Measurements from ENCODE around the gene ACTRT2. TPM values are rescaled to one million over a fixed set of nuclear protein-coding genes. Genes with fewer than 3 reads are reported as not detected.

ACTRT2 gene
- total and polyA plus RNA-seq, 10 of the 15 experiments (the other 5 are each of a cell fraction or from before 2014, with no cell fraction given) = not detected

- TF ChIP-seq GABPA (IDR thresholded peaks at IDR 0.05; ENCODE audit: low read depth) (no peak), GATAD2B (conservative IDR thresholded peaks at IDR 0.05; ENCODE audit: low read depth) (no peak), SUPT20H (IDR thresholded peaks at IDR 0.05; ENCODE audit: borderline replicate concordance, control insufficient read depth, low read depth, low read length) (no peak), ZNF274 (IDR thresholded peaks at IDR 0.05; ENCODE audit: insufficient read depth, insufficient read length) (no peak), EED (IDR thresholded peaks at IDR 0.05; ENCODE audit: low read depth) (no peak), PBX3 (IDR thresholded peaks at IDR 0.05; ENCODE audit: insufficient replicate concordance, low read depth, low read length) (no peak), SRF (IDR thresholded peaks at IDR 0.05; ENCODE audit: low read depth in 2 of 2, low read length in 2 of 2) (no peak), CBX3 (IDR thresholded peaks at IDR 0.05; ENCODE audit: borderline replicate concordance, low read depth) (no peak), CEBPB (IDR thresholded peaks at IDR 0.05; ENCODE audit: borderline replicate concordance in 1 of 2, low read depth in 2 of 2, low read length in 2 of 2) (no peak), SMC3 (IDR thresholded peaks at IDR 0.05; ENCODE audit: borderline replicate concordance, low read length) (no peak), MXI1 (IDR thresholded peaks at IDR 0.05; ENCODE audit: low read depth, low read length) (no peak), ZBTB40 (IDR thresholded peaks at IDR 0.05; ENCODE audit: borderline replicate concordance) (no peak), ZNF207 (IDR thresholded peaks at IDR 0.05; ENCODE audit: borderline replicate concordance) (no peak), HDGF (IDR thresholded peaks at IDR 0.05) (no peak), SMAD5 (IDR thresholded peaks at IDR 0.05; ENCODE audit: low read depth) (no peak), RB1 (IDR thresholded peaks at IDR 0.05; ENCODE audit: borderline replicate concordance) (no peak), MTA2 (IDR thresholded peaks at IDR 0.05; ENCODE audit: low read depth) (no peak)
- in situ Hi-C loops (cut with MboI) = no loop called here
- CTCF ChIA-PET = no interaction called here
- intact Hi-C loops (cut with micrococcal nuclease; ENCODE audit: unreplicated experiment) = no loop called here
- 40% methylated on average over 21 of the region's 21 CpGs for WGBS (ENCODE audit: insufficient coverage, insufficient replicate concordance, low lambda C conversion rate, missing lambda C conversion rate)
- POLR2A ChIA-PET = no interaction called here
- Histone ChIP-seq H3K27me3 (replicated peaks in 1 of 2; ENCODE audit: control insufficient read depth in 2 of 2, insufficient read depth in 2 of 2, low read length in 1 of 2) (no peaks in the 10 kb centered on the region), H3K4me3 (no peak overlapping the region), H3K4me1 (ENCODE audit: control insufficient read depth, insufficient read depth, low read length) (no peaks in the 10 kb centered on the region), H3K4me2 (ENCODE audit: control insufficient read depth, insufficient read depth) (no peak overlapping the region), H3K79me2 (ENCODE audit: control insufficient read depth, insufficient read depth, low read length) (no peaks in the 10 kb centered on the region), H3K27ac (ENCODE audit: control insufficient read depth, insufficient read depth) (no peak overlapping the region), H4K20me1 (ENCODE audit: control insufficient read depth, insufficient read depth) (no peaks in the 10 kb centered on the region), H3K9ac (ENCODE audit: control insufficient read depth, insufficient read depth, low read length) (no peak overlapping the region), H3K36me3 (ENCODE audit: control insufficient read depth in 2 of 2, insufficient read depth in 2 of 2, low read length in 1 of 2) (no peaks in the 10 kb centered on the region), H2AFZ (ENCODE audit: control insufficient read depth, low read depth, low read length) (no peak overlapping the region), H3K9me3 (replicated peaks; ENCODE audit: control insufficient read depth, insufficient read depth, low read length) (no peaks in the 10 kb centered on the region)
- SMC1A ChIA-PET (ENCODE audit: uncharacterized antibody, unreplicated experiment) = no interaction called here
- RAD21 ChIA-PET (ENCODE audit: unreplicated experiment) = no interaction called here
- DNase-seq (ENCODE audit: low read depth, low spot score) (no peak), ATAC-seq (no peak), FAIRE-seq (no peak)
- no TSS peak for BruUV-seq (replicated peaks)
Measured at GRCh38 chr1:3032371-3033039, 11.2 kb downstream of the ACTRT2 start.

All from GM12878 (cell line).